HEK293 (cell line): ENCODE results near the gene C1QTNF12.

Experiments
- CTCF ChIA-PET: fragments of 350-600 bp; formaldehyde crosslinking; extraction: SDS; loops from one replicate; lab custom pipeline; 2021; ENCODE audit warnings: antibody characterized with exemption; lab: Yijun Ruan, JAX
- POLR2A ChIA-PET: fragments of 300-600 bp; formaldehyde crosslinking; extraction: SDS; loops from one replicate; lab custom pipeline; 2020; ENCODE audit warnings: antibody characterized with exemption, inconsistent platforms; lab: Yijun Ruan, JAX
- H3K27ac ChIP-seq: fragments of 200-500 bp; sonication (Bioruptor generic); 2 replicates; pipeline ENCODE4 v1.5.1; 2014; ENCODE audit warnings: low read depth, low read length, control low read depth, inconsistent platforms; ENCODE audit errors: extremely low read depth
- H3K36me3 ChIP-seq, 2 experiments: fragments of 200-500 bp in 1 of 2; sonication (Bioruptor generic) in 1 of 2; 1 replicate in 1 of 2; 2 replicates in 1 of 2; pipeline ENCODE4 v1.5.1; 2014 to 2017; ENCODE audit warnings: inconsistent platforms in 2 of 2, low read length in 2 of 2; ENCODE audit not compliant: control insufficient read depth in 2 of 2, insufficient read depth in 1 of 2
- H3K4me1 ChIP-seq: fragments of 200-500 bp; sonication (Bioruptor generic); 2 replicates; pipeline ENCODE4 v1.5.1; 2014; ENCODE audit warnings: mild to moderate bottlenecking, low read length, inconsistent platforms; ENCODE audit not compliant: control insufficient read depth, insufficient read depth
- H3K4me3 ChIP-seq: 2 replicates; pipeline ENCODE4 v1.5.1; 2011; ENCODE audit warnings: low read depth, mild to moderate bottlenecking, control low read depth, low read length, moderate library complexity
- H3K9me3 ChIP-seq: fragments of 200-500 bp; sonication (Bioruptor generic); 2 replicates; pipeline ENCODE4 v1.5.1; 2014; ENCODE audit warnings: low read depth, low read length, inconsistent platforms; ENCODE audit not compliant: control insufficient read depth, insufficient read depth
- BCL11B ChIP-seq: fragments of 450-650 bp; formaldehyde crosslinking; IDR thresholded peaks from 2 replicates; pipeline ENCODE4 v1.5.1; 2016; ENCODE audit warnings: low read depth, missing biosample characterization, missing genetic modification characterization
- GLIS1 ChIP-seq: fragments of 450-650 bp; formaldehyde crosslinking; IDR thresholded peaks from 2 replicates; pipeline ENCODE4 v1.5.1; 2016; ENCODE audit warnings: missing biosample characterization, missing genetic modification characterization
- GLIS2 ChIP-seq: fragments of 450-650 bp; formaldehyde crosslinking; IDR thresholded peaks from 2 replicates; pipeline ENCODE4 v1.5.1; 2016; ENCODE audit warnings: missing biosample characterization, missing genetic modification characterization
- KLF10 ChIP-seq: fragments of 450-650 bp; IDR thresholded peaks from 2 replicates; pipeline ENCODE4 v1.5.1; 2018; ENCODE audit warnings: missing biosample characterization, mild to moderate bottlenecking, missing genetic modification characterization
- SETDB1 ChIP-seq: IDR thresholded peaks from one replicate; pipeline ENCODE4 v1.6.1; 2017; ENCODE audit warnings: mild to moderate bottlenecking, low read length, moderate library complexity, mixed read lengths; ENCODE audit not compliant: insufficient read length
- SP7 ChIP-seq: fragments of 450-650 bp; formaldehyde crosslinking; IDR thresholded peaks from 2 replicates; pipeline ENCODE4 v1.5.1; 2016; ENCODE audit warnings: missing biosample characterization, missing genetic modification characterization
- ZIC2 ChIP-seq: fragments of 450-650 bp; formaldehyde crosslinking; IDR thresholded peaks from 2 replicates; pipeline ENCODE4 v1.5.1; 2016; ENCODE audit warnings: missing biosample characterization, missing genetic modification characterization
- ZNF138 ChIP-seq: fragments of 450-650 bp; formaldehyde crosslinking; IDR thresholded peaks from 2 replicates; pipeline ENCODE4 v1.5.1; 2016; ENCODE audit warnings: missing biosample characterization, missing genetic modification characterization, borderline replicate concordance
- ZNF155 ChIP-seq: fragments of 450-650 bp; formaldehyde crosslinking; IDR thresholded peaks from 2 replicates; pipeline ENCODE4 v1.5.1; 2016; ENCODE audit warnings: missing biosample characterization, missing genetic modification characterization
- ZNF404 ChIP-seq: fragments of 450-650 bp; formaldehyde crosslinking; IDR thresholded peaks from 2 replicates; pipeline ENCODE4 v1.5.1; 2017; ENCODE audit warnings: missing biosample characterization, missing genetic modification characterization
- TF ChIP-seq, protein P1 (sequence below): fragments of 450-650 bp; formaldehyde crosslinking; IDR thresholded peaks from 2 replicates; pipeline ENCODE4 v1.5.1; 2016; ENCODE audit warnings: missing biosample characterization, missing genetic modification characterization
- TF ChIP-seq, protein P2 (sequence below): fragments of 450-650 bp; formaldehyde crosslinking; IDR thresholded peaks from 2 replicates; pipeline ENCODE4 v1.5.1; 2016; ENCODE audit warnings: missing biosample characterization, missing genetic modification characterization
- TF ChIP-seq, protein P3 (sequence below): fragments of 450-650 bp; formaldehyde crosslinking; IDR thresholded peaks from 2 replicates; pipeline ENCODE4 v1.5.1; 2016; ENCODE audit warnings: missing biosample characterization, missing genetic modification characterization

Gene C1QTNF12

DNA sequence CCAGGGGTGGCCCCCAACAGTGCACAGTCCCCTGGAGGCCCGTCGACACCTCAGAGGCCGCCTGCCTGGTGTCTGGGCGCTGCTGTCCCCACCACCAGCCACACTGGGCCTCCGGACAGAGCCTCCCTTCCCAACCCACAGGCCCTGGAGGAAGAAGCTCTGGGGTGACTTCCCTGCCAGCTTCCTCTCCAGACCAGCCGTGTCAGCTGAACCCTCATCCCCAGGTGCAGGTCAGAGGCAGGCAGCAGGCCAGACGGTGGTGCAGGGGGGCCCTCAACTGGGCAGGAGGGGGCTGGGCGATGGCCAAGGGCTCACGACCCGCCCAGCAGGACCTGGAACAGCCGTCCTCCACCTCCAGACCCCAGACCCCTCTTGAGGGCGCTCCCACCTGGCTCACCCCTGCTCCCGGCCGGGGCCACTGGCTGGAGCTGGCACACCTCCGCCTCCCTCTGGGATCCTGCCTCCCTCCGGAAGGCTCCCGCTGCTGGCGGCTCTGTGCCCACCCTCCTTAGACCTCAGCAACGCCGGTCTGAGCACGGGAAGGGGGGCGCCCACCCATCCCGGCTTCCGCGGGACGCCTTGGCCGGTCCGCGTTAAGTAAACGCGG is 40.6 kb downstream of the C1QTNF12 start:
- H3K4me3 ChIP-seq: no peak overlapping the region
- CTCF ChIA-PET: no interaction called here
- H3K36me3 ChIP-seq: no peaks in the 10 kb centered on the region
- peaks cover 3% of the 10 kb centered on the region; the same call in 1 of the 2 replicates for H3K4me1 ChIP-seq
- H3K9me3 ChIP-seq: no peaks in the 10 kb centered on the region
- TF ChIP-seq ZIC2 (tag by site-specific recombination) (peak; percentile 72; the same call in 1 of the 2 replicates), ZNF404 (tag by site-specific recombination) (no peak), BCL11B (tag by site-specific recombination) (peak; percentile 15; the same call in 1 of the 2 replicates)
- TF ChIP-seq, all 188 proteins: peak for 2
- POLR2A ChIA-PET: interaction anchor here (0.6 kb wide), 1 partner anchor 140 kb away, joined by 3 read pairs; no protein-coding TSS in a partner anchor
- H3K27ac ChIP-seq: no peak overlapping the region

DNA sequence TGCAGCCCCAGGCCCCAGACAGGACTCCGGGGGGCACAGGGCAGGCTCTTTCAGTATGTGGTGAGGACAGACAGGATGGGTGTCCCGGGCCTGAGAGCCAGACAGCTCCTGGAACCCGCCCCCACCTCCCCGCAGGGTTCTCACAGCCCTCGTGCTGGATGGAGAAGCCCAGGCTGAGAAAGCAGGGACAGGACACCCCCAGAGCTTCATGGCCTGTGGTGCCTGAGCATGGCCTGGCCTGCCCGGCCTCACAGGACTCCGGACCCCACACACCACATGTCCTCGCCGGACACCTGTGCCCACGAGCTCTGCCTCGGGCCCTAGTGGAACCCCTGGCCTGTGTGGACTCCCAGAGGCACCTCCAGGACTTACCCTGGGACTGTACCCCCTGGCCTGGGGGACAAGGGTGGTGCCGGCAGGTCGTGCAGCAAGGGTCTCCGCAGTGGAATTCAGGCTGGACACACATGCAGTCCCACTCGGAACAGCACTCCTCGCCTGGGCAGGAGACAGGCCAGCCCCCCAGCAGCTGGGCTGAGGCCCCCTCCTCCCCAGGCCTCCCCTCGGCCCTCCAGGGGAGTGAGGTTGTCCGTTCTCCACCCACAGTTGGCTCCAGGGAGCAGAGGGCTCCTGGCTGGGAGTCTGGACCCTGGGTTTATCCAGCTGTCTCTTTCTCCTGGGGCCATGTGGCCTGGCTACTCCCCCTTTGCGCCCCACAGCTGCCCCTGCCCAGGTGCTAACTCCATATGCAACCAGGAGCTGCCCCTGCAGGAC is 41.3 kb downstream of the C1QTNF12 start:
- Histone ChIP-seq H3K9me3 (no peaks in the 10 kb centered on the region), H3K36me3 (no peaks in the 10 kb centered on the region), H3K4me1 (peaks cover 3% of the 10 kb centered on the region; the same call in 1 of the 2 replicates), H3K4me3 (no peak overlapping the region), H3K27ac (no peak overlapping the region)
- TF ChIP-seq, protein P1, sequence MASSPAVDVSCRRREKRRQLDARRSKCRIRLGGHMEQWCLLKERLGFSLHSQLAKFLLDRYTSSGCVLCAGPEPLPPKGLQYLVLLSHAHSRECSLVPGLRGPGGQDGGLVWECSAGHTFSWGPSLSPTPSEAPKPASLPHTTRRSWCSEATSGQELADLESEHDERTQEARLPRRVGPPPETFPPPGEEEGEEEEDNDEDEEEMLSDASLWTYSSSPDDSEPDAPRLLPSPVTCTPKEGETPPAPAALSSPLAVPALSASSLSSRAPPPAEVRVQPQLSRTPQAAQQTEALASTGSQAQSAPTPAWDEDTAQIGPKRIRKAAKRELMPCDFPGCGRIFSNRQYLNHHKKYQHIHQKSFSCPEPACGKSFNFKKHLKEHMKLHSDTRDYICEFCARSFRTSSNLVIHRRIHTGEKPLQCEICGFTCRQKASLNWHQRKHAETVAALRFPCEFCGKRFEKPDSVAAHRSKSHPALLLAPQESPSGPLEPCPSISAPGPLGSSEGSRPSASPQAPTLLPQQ: no peak
- no peak for TF ChIP-seq ZNF138 (tag by site-specific recombination)
- TF ChIP-seq GLIS1 (tag by site-specific recombination): peak; percentile 96
- TF ChIP-seq SETDB1: no peak
- TF ChIP-seq, protein P2, sequence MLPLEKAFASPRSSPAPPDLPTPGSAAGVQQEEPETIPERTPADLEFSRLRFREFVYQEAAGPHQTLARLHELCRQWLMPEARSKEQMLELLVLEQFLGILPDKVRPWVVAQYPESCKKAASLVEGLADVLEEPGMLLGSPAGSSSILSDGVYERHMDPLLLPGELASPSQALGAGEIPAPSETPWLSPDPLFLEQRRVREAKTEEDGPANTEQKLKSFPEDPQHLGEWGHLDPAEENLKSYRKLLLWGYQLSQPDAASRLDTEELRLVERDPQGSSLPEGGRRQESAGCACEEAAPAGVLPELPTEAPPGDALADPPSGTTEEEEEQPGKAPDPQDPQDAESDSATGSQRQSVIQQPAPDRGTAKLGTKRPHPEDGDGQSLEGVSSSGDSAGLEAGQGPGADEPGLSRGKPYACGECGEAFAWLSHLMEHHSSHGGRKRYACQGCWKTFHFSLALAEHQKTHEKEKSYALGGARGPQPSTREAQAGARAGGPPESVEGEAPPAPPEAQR: no peak
- TF ChIP-seq, protein P3, sequence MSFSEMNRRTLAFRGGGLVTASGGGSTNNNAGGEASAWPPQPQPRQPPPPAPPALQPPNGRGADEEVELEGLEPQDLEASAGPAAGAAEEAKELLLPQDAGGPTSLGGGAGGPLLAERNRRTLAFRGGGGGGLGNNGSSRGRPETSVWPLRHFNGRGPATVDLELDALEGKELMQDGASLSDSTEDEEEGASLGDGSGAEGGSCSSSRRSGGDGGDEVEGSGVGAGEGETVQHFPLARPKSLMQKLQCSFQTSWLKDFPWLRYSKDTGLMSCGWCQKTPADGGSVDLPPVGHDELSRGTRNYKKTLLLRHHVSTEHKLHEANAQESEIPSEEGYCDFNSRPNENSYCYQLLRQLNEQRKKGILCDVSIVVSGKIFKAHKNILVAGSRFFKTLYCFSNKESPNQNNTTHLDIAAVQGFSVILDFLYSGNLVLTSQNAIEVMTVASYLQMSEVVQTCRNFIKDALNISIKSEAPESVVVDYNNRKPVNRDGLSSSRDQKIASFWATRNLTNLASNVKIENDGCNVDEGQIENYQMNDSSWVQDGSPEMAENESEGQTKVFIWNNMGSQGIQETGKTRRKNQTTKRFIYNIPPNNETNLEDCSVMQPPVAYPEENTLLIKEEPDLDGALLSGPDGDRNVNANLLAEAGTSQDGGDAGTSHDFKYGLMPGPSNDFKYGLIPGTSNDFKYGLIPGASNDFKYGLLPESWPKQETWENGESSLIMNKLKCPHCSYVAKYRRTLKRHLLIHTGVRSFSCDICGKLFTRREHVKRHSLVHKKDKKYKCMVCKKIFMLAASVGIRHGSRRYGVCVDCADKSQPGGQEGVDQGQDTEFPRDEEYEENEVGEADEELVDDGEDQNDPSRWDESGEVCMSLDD: 0 out of 2 replicates have a peak, but pooled peaks have one; percentile 29
- TF ChIP-seq SP7 (tag by site-specific recombination): no peak
- TF ChIP-seq GLIS2 (tag by site-specific recombination): peak; percentile 71
- CTCF ChIA-PET: interaction anchor here (0.7 to 0.9 kb wide), 2 partner anchors 83 to 142 kb away, joined by 3 to 6 read pairs; no protein-coding TSS in a partner anchor
- POLR2A ChIA-PET: no interaction called here

- Histone ChIP-seq H3K27ac (no peak overlapping the region), H3K36me3 (no peaks in the 10 kb centered on the region), H3K4me3 (no peak overlapping the region), H3K4me1 (peaks cover 3% of the 10 kb centered on the region; the same call in 1 of the 2 replicates), H3K9me3 (no peaks in the 10 kb centered on the region)
- POLR2A ChIA-PET: interaction anchor here (0.6 kb wide), 1 partner anchor 69 kb away, joined by 5 read pairs; the partner anchor contains the start of gene UBE2J2
- CTCF ChIA-PET: interaction anchor here (0.7 to 0.9 kb wide), 2 partner anchors 82 to 142 kb away, joined by 3 to 6 read pairs; no protein-coding TSS in a partner anchor
- TF ChIP-seq ZNF155 (tag by site-specific recombination) (no peak), KLF10 (tag by site-specific recombination) (no peak)
- TF ChIP-seq, all 188 proteins: peak for 0
Measured at GRCh38 chr1:1204425-1204920, 42.0 kb downstream of the C1QTNF12 start.
